Activated CD8-positive, alpha-beta memory T cell treated with anti-CD3 and anti-CD28 coated beads, Interleukin-2, amount 50 U/mL, for 24 hours (primary cell): ENCODE data around the gene ARHGEF7.

ENCODE experiments used
- DNase-seq: peaks from one replicate; pipeline ENCODE4 v3.0.0-alpha.2; 2020; ENCODE audit errors: extremely low read depth

Gene ARHGEF7

GRCh38 chr13:111111376-111111937 lies 3.7 kb upstream of the ARHGEF7 start:
- no peak for DNase-seq

GRCh38 chr13:111112196-111112595 lies 2.9 kb upstream of the ARHGEF7 start:
- no peak for DNase-seq

GRCh38 chr13:111114362-111115060 lies 599 bp upstream of the ARHGEF7 start:
- DNase-seq: no peak

DNA sequence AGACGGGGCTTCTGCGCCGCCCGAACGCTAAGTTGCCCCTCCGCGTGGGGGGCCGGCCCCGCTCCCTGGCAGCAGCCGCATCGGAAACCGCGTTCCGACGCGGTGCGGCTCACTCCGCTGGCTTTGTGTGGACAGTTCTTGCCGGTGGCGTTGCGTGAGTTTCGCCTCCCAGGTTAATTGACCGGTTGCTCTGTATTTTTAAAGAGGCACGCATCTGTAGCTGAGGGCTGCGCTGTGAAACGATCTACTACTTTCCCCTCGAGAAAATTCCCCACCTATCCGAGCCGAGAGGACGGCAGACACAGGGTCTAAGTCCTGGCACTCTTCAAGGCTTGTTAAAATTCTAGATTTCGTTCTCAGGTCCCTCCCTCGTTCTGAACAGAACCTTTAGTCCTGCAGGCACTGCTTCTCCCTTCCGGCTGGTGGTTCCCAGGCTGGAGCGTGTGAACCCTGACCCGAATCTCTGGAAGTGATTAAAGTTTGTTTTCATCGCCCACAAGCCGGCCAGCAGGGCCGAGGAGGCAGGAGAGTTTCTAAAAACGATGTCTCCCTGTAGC lies 933 bp downstream of the ARHGEF7 start:
- no peak for DNase-seq

DNA sequence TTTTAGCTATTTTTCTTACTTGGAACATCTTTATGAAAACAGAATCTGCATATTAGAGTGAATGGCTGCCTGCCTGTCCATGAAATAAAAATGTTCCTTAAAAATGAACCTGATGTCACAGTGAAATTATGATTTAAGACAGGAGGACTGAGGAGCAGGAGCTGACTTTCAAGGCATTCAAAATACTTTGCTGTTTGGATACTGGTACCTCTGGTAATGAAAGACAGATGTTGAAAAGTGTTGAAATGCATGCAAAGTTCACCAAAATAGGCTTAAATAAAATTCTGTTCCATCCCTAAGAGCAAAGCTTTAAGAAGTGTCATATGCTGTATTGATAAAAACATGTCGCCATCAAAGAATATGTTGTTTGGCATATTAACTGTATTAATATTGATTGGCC lies 1.7 kb downstream of the ARHGEF7 start:
- DNase-seq: no peak

DNA sequence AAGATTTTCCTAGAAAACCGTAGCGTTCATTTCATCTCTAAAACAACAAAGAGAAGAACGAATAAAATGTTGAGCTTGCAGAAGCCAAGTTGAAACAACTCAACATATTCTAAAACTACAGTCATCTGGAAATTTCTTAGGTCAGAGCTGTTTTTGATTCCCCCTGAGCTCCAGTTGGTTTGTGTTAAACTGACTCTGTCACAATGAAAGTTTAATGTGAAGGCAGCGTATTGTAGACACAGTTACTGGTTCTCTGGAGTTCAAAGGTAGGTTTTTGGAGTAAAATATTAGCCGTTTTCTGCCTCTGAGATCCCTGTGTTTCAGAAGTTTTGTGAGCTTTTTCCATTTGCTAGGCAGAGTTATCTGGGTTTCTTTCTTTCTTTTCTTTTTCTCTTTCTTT lies 2.2 kb downstream of the ARHGEF7 start:
- DNase-seq: no peak

DNA sequence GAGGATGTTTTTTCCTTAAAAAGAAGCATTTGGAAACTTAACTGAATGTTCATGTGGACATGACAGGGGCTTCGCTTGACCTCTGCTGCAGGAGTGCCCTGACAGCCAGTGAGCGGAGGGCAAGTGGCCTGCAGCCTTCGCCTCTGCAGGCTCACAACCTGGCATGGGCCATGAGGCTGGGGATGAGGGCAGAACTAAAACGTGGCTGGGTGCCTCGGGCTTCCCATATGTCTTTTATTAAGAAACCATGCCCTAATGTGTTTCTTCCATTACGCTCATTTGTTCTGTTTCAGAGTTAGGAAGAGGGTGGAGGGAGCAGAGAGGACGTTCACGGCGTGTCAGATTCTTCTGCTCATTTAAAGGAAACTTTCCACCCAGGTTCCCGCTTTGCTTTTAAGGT lies 2.9 kb downstream of the ARHGEF7 start:
- no peak for DNase-seq

DNA sequence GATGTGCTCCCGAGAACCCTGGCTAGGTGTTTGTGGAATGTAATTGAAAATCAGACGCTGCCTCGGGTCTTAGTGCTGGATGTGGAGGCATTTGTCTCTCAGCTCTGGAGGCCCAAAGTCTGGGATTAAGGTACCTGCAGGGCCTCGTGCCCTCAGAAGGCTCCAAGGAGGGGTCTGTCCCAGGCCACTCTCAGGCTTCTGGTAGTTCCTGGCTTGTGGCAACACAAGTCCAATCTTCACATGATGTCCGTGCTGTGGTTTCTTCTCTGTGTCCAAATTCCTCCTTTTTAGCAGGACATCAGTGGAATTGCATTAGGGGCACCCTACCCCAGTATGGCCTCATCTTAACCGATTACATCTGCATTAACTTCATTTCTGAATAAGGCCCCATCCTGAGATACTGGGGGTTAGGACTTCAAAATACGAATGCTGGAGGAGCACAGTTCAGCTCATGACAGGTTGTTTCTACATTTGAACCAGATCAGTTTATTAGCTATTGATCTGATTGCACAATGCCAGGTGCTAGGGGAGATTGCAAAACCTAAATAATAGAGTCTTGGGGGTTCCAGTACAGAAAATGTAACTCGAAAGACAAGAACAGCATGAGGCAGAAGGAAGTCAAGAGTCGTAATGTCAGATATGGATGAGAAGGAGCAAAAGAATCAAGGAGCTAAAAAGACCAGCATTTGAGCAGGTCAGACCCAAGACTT lies 3.9 kb downstream of the ARHGEF7 start:
- no peak for DNase-seq

GRCh38 chr13:111119966-111120365 lies 4.9 kb downstream of the ARHGEF7 start:
- DNase-seq: no peak

- no peak for DNase-seq
Measured at GRCh38 chr13:111120422-111120821, 5.3 kb downstream of the ARHGEF7 start.

DNA sequence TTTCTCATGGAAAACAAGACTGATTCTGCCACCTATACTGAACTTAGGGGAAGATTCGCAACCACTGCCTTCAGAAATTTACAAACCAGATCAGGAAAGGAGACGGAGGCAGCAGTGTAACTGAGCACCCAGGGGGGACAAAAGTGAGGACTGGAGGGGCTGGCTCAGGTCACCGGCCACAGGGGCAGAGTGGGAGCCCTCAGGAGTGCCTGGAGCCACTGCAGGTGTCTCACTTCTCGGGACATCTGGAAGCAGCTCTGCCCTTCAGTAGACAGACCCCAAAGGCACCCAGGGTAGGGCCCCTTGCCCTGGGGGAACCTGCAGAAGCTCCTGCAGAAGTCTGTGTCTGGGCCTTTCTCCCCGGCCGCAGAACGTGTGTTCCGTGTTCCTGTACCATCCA lies 5.8 kb downstream of the ARHGEF7 start:
- DNase-seq: no peak

- no peak for DNase-seq
Measured at GRCh38 chr13:111121506-111121905, 6.4 kb downstream of the ARHGEF7 start.

DNA sequence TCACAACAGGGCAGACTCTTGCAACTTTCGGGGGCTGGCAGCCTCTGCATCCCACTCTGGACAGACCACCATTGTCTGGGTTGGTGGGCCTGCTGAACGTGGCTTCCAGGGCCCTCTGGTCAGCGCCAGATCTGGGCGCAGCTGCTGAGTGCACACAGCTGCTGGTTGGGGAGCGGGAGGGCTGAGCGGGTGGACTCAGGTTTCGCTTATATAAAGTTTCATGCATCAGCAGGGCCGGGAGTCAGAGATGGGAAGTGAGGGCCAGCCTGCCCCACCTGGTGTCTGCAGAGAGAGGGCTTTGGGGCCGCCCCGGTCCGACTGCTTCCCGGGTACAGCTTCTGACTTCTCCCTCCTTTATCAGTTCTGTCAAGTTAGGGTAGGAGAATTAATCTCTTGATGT lies 6.9 kb downstream of the ARHGEF7 start:
- DNase-seq: no peak

DNA sequence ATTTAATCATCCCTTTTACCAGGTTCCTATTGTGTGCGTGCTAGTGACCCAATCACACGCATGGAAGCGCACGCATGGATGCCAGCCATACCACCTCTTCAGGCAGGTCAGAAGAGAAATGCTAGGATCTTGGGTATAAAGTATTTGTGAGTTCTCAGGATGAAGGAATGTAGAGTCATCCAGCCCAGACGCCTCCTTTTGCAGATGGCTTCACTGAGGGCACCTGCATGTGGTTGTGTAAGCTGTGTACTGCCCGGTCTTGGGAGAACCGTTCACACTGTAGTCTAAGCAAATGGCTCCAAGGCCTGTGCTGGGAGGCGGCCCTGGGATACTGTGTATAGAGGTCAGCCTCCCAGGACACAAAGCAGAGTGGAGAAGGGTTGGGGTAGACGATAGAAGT lies 7.5 kb downstream of the ARHGEF7 start:
- DNase-seq: no peak

DNA sequence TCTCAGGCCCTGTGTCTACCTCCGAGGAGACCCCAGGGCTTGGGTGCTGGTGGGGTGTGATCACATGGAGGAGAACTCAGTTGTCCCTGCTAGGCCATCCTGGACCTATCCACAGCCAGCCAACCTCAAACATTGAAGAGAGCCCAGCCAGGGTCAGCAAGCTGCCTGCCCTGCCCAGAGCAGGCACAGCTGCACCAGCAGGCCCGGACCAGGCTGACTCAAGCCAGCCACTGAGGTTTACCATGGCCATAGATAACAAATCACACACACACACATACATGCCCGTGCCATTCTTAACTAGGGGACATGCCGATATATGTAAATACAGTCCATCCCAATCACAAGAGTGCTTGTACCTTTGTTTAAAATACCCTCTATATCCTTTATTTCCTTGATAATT lies 8.1 kb downstream of the ARHGEF7 start:
- no peak for DNase-seq

DNA sequence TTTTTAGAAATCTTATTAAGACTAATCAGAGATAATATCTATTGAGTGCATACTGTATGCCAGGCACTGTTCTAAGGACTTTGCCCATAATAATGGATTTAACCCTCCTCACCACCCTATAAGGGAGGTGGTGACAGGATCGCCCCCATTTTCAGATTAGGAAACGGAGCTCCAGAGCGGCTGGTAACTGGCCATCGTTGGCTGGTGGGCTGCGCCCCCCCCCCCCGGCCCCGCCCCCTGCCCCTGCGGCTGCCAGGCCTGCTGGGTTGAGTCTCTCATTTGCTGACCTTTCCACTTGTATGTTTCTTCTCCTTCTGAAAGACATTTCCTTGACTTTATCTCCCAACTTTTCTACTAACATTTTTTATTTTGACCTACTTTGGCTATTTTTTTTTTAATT lies 8.5 kb downstream of the ARHGEF7 start:
- no peak for DNase-seq

GRCh38 chr13:111126509-111126908 lies 11.4 kb downstream of the ARHGEF7 start:
- DNase-seq: no peak

DNA sequence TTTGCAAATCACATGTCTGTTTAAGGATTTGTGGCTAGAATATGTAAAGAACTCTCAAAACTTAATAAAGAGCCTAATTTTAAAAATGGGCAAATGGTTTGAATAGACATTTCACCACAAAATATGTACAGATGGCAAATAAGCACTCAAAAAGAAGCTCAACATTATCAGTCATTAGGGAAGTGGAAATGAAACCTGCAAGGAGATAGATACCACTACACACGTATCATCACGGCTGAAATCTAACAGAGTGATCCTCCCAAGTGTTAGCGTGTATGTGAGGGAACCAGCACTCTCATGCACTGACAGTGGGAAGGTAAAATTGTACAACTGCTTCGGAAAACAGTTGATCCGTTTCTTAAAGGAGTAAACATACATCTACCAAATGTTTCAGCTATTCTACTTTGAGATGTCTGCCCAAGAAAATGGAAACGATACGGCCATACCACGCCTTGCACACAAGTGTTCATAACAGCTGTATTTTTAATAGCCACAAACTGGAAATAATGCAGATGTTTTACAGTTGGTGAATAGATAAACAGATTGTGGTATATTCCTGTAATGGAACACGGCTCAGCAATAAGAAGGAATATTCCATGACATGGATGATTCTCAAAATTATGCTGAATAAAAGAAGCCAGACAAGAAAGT lies 14.5 kb downstream of the ARHGEF7 start:
- DNase-seq: no peak

GRCh38 chr13:111130116-111130508 lies 15.0 kb downstream of the ARHGEF7 start:
- DNase-seq: no peak

DNA sequence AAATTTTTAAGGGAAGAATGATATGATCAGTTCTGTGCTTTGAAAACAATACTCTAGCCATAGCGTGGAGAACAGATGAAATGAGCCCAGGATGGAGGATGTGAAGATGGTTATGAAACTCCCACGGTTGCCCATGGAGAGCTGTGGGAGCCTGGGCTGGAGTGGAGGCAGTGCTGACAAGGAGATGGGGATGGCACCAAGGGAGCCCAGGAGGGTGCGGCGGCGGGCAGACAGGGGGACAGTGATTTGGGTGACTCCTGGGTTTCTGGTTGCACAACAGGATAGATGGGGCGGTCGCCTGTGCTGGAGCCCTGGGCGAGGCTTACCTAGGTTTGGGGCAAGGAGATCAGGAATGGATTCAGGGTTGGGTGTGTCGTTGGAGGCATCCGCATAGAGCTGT lies 15.9 kb downstream of the ARHGEF7 start:
- DNase-seq: no peak

DNA sequence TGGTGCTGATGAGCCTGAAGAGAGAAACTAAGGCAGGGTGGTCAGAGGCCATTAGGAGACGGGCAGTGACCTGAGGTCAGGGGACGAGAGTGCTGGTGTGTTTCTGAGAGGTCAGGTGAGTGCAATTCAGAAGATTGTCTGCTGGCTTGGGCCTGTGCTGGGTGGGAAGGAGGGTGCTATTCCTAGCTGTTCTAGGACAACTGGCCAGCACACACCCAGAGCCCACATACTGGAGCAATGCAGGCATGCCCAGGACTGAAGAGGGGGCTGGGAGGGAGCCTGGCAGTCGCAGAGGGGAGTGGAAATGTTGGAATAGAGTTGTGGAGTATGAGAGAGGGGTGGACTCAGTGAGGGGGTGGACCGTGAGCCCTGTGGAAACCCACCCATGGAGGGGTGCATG lies 16.5 kb downstream of the ARHGEF7 start:
- no peak for DNase-seq

GRCh38 chr13:111132948-111133347 lies 17.8 kb downstream of the ARHGEF7 start:
- no peak for DNase-seq

DNA sequence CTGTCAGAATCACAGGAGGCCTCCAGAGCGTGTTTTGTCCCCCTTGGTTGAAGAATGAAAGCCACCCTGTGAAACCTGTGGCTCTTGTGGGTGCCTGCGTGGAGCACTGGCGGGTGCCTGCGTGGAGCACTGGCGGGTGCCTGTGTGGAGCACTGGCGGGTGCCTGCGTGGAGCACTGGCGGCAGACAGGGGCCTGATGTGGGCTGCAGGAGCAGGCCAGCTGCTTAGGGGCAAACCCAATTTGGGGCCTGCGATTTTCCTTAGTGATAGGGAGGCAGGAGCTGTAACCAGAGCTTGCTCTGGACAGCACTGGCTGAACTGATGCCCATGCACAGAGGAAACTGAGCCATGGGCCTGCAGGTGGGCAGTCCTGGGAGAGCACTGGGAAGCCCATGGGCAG lies 24.3 kb downstream of the ARHGEF7 start:
- no peak for DNase-seq
